HG03354 (cell line): ENCODE data around the gene ANKZF1.

Experiments
- ATAC-seq: cut with Tn5 transposase; IDR thresholded peaks from one replicate; pipeline ENCODE4 v1.9.1; 2021; ENCODE audit warnings: mild to moderate bottlenecking; ENCODE audit not compliant: unreplicated experiment, poor library complexity, severe bottlenecking

The ANKZF1 gene

GRCh38 chr2:219207134-219207883 is 22.3 kb upstream of the ANKZF1 start:
- no peak for ATAC-seq

GRCh38 chr2:219207884-219208740 is 21.5 kb upstream of the ANKZF1 start:
- no peak for ATAC-seq

GRCh38 chr2:219209236-219210195 is 20.1 kb upstream of the ANKZF1 start:
- ATAC-seq = no peak

- no peak for ATAC-seq
These were observed 19.3 kb upstream of the ANKZF1 start for GRCh38 chr2:219210196-219210885.

GRCh38 chr2:219210886-219211362 is 18.7 kb upstream of the ANKZF1 start:
- ATAC-seq = no peak

GRCh38 chr2:219213026-219213415 is 16.6 kb upstream of the ANKZF1 start:
- no peak for ATAC-seq

GRCh38 chr2:219213486-219214071 is 16.0 kb upstream of the ANKZF1 start:
- no peak for ATAC-seq

GRCh38 chr2:219214141-219214540 is 15.5 kb upstream of the ANKZF1 start:
- ATAC-seq = no peak

GRCh38 chr2:219214786-219215185 is 14.8 kb upstream of the ANKZF1 start:
- ATAC-seq = no peak

GRCh38 chr2:219215871-219216534 is 13.6 kb upstream of the ANKZF1 start:
- ATAC-seq = no peak

GRCh38 chr2:219216535-219216915 is 13.1 kb upstream of the ANKZF1 start:
- no peak for ATAC-seq

GRCh38 chr2:219218217-219218731 is 11.3 kb upstream of the ANKZF1 start:
- peak; percentile 38 for ATAC-seq

- ATAC-seq = peak; percentile 87
These were observed 10.6 kb upstream of the ANKZF1 start, which contains the start of gene ABCB6 for GRCh38 chr2:219218732-219219701. Gene ABCB6, minus strand, starts transcription at chr2:219218958. Its CDS starts 285 bp downstream, at chr2:219218673.

GRCh38 chr2:219219784-219220532 is 9.6 kb upstream of the ANKZF1 start:
- no peak for ATAC-seq

- ATAC-seq = no peak
These were observed 8.8 kb upstream of the ANKZF1 start for GRCh38 chr2:219220652-219221402.
